Spleen (tissue), 11 donors: ENCODE results near the gene VAV1. TPM values are rescaled to one million over a fixed set of nuclear protein-coding genes. Genes with fewer than 3 reads are reported as not detected.

Experiments
- DNase-seq: peaks from one replicate; pipeline ENCODE4 v3.0.0-alpha.2; 2020
- H3K27ac ChIP-seq, 8 donors: fragments of 200-600 bp; sonication (generic) in 7 of 8; 1 replicate in 4 of 8; 2 replicates in 4 of 8; pipeline versions ENCODE4 v1.5.0 to v1.8.0; 2016 to 2021; ENCODE audit warnings: inconsistent platforms in 4 of 8, mild to moderate bottlenecking in 4 of 8, moderate library complexity in 1 of 8
- H3K27me3 ChIP-seq, 7 donors: fragments of 200-600 bp; sonication (generic) in 6 of 7; replicated peaks in 1 of 7; 1 replicate in 4 of 7; 2 replicates in 3 of 7; pipeline versions ENCODE4 v1.5.0 to v1.8.0; 2016 to 2021; ENCODE audit warnings: inconsistent platforms in 3 of 7, mild to moderate bottlenecking in 1 of 7
- H3K36me3 ChIP-seq, 6 donors: fragments of 200-600 bp; sonication (generic) in 5 of 6; 1 replicate in 4 of 6; 2 replicates in 2 of 6; pipeline versions ENCODE4 v1.5.0 to v1.8.0; 2016 to 2021; ENCODE audit warnings: inconsistent platforms in 2 of 6
- H3K4me1 ChIP-seq, 6 donors: fragments of 200-600 bp; sonication (generic) in 5 of 6; 1 replicate in 3 of 6; 2 replicates in 3 of 6; pipeline versions ENCODE4 v1.5.0 to v1.8.0; 2016 to 2021; ENCODE audit warnings: inconsistent platforms in 3 of 6
- H3K4me3 ChIP-seq, 8 donors: fragments of 200-600 bp; sonication (generic) in 7 of 8; 1 replicate in 4 of 8; 2 replicates in 4 of 8; pipeline versions ENCODE4 v1.5.0 to v1.8.0; 2016 to 2021; ENCODE audit warnings: inconsistent platforms in 4 of 8, mild to moderate bottlenecking in 4 of 8, moderate library complexity in 2 of 8
- H3K9me3 ChIP-seq, 8 donors: fragments of 200-600 bp; sonication (generic) in 7 of 8; 1 replicate in 4 of 8; 2 replicates in 4 of 8; pipeline versions ENCODE4 v1.5.0 to v1.8.0; 2016 to 2021; ENCODE audit warnings: inconsistent platforms in 4 of 8
- POLR2A ChIP-seq, 3 donors: fragments of 450-650 bp; IDR thresholded peaks; one replicate each; pipeline ENCODE4 v1.5.1; 2017; ENCODE audit warnings: antibody characterized with exemption in 3 of 3, mild to moderate bottlenecking in 1 of 3
- POLR2AphosphoS5 ChIP-seq, 3 donors: sonication (generic); formaldehyde crosslinking; IDR thresholded peaks; one replicate each; pipeline ENCODE4 v1.5.1; 2017; ENCODE audit warnings: antibody characterized with exemption in 3 of 3
- WGBS, 5 donors: extraction: QIAGEN DNeasy Blood & Tissue Kit in 3 of 5; methylation state at CpG; one replicate each; pipeline versions ENCODE4 v1.1.5 to v1.1.7; 2013 to 2018; 5-methylcytosine and 5-hydroxymethylcytosine counted together
- intact Hi-C: fragments of 100-400 bp; cut with DNase I; formaldehyde crosslinking; loops from one replicate; pipeline ENCODE4 v1.15.0; 2023; ENCODE audit warnings: low total_unique reads
- polyA plus RNA-seq, 3 donors: library from polyadenylated mRNA; stranded (reverse); fragments of 200-250 nt; gene quantifications; one replicate each; pipeline ENCODE4 v1.2.1, GENCODE V29; 2013
- total RNA-seq, 7 donors: library from RNA; depleted of rRNA in 3 of 7; stranded (reverse); fragments of >200 nt in 3 of 7; fragmentation: NEBNext Ultra II Directional in 4 of 7; extraction: Animal tissue kit (Norgen Biotek cat#: 25700) in 4 of 7; gene quantifications; one replicate each; pipeline versions ENCODE4 v1.1.0 to v1.2.1, GENCODE V29; 2016 to 2021
- TF ChIP-seq, protein P1 (sequence below), 11 experiments: fragments of 200-600 bp in 7 of 11; fragments of 450-650 bp in 4 of 11; sonication (generic) in 4 of 11; IDR thresholded peaks in 8 of 11; conservative IDR thresholded peaks in 3 of 11; 1 replicate in 7 of 11; 2 replicates in 4 of 11; pipeline versions ENCODE4 v1.4.0 to v1.8.0; 2016 to 2021; ENCODE audit warnings: antibody characterized with exemption in 11 of 11, inconsistent platforms in 4 of 11, mild to moderate bottlenecking in 1 of 11
- donor health status: healthy with polysubstance abuse.
- donor health status: DM: no; HTN: no; CAD: no; lungs with moderate emphysema.
- donor health status: DM: no; HTN: no; CAD: no.
- donor health status: Bipolar disorder and iron deficiency.
- donor health status: healthy.
- donor health status: DM: no; HTN: no; CAD: no.
- donor health status: DM: yes; HTN: yes; CAD: no.

The VAV1 gene
- total and polyA plus RNA-seq, 10 donors, result 34.8 to 151 (median 83.1) TPM

DNA sequence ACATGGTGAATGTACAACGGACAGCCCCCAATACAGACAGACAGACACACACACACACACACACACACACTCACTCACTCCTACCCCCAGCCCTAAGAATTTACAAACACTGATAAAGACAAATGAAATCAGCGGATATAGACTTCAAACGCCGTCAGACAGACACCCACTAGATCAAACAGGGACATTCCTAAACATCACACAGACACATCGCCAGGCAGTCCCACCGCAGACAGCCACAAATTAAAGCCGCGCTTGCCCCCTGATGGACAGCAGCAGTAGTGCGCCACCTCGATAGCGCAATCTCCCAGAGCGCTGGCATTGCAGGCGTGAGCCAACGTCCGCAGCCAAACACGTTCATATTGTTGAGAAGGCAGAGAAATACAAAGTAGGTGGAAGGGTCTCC, 90.2 kb downstream of the VAV1 start:
- H3K4me3 ChIP-seq, result peak overlapping the region; percentile 18 to 67 (median 36)
- WGBS, 5 donors, result 3 to 5% (median 4%) methylated on average over 16 of the region's 16 CpGs
- intact Hi-C loops, result loop anchor here (5.0 kb wide), 3 partner anchors 125 to 345 kb away; partner anchors contain the start of genes GPR108 and TRIP10
- peaks cover 0 to 15% (median 1%) of the 10 kb centered on the region in 6 donors for H3K36me3 ChIP-seq
- peak; percentile 95 for DNase-seq
- TF ChIP-seq, protein P1, sequence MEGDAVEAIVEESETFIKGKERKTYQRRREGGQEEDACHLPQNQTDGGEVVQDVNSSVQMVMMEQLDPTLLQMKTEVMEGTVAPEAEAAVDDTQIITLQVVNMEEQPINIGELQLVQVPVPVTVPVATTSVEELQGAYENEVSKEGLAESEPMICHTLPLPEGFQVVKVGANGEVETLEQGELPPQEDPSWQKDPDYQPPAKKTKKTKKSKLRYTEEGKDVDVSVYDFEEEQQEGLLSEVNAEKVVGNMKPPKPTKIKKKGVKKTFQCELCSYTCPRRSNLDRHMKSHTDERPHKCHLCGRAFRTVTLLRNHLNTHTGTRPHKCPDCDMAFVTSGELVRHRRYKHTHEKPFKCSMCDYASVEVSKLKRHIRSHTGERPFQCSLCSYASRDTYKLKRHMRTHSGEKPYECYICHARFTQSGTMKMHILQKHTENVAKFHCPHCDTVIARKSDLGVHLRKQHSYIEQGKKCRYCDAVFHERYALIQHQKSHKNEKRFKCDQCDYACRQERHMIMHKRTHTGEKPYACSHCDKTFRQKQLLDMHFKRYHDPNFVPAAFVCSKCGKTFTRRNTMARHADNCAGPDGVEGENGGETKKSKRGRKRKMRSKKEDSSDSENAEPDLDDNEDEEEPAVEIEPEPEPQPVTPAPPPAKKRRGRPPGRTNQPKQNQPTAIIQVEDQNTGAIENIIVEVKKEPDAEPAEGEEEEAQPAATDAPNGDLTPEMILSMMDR (IDR thresholded peaks at IDR 0.05 in 8 of 11, conservative IDR thresholded peaks at IDR 0.05 in 3 of 11), result peak; percentile 81 to 98 (median 93)
- TF ChIP-seq POLR2A (IDR thresholded peaks at IDR 0.05), result no peak
- peak; percentile 67 to 78 (median 74) for TF ChIP-seq POLR2AphosphoS5 (IDR thresholded peaks at IDR 0.05)
- peak overlapping the region in 6 of 8 donors; percentile 61 to 81 (median 68) for H3K27ac ChIP-seq
- no peaks in the 10 kb centered on the region for H3K9me3 ChIP-seq
- H3K4me1 ChIP-seq, result peaks cover 0 to 28% (median 14%) of the 10 kb centered on the region in 6 donors
- H3K27me3 ChIP-seq, result peaks cover 0 to 2% (median 0%) of the 10 kb centered on the region in 7 donors

DNA sequence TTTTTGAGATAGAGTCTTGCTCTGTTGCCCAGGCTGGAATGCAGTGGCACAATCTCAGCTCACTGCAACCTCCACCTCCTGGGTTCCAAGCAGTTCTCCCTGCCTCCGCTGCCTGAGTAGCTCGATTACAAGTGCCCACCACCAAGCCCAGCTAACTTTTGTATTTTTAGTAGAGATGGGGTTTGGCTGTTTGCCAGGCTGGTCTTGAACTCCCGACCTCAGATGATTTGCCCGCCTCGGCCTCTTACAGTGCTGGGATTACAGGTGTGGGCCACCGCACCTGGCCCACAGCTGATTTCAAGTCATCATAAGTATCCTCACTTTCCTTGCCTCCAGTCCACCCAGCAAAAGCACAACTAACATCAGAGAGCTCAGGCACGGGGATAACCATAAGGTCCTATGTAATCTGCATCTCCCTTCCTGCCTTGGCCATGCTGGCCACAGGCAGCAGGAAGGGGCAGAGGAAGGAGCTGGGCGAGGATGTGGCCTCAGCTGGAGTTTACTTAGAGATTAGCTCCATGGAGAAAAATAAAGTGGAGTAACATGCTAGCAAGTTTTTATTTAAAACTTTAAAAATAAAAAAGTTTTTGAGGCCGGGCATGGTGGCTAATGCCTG, 91.9 kb downstream of the VAV1 start:
- DNase-seq, result peak; percentile 52
- TF ChIP-seq, protein P1 (IDR thresholded peaks at IDR 0.05 in 8 of 11, conservative IDR thresholded peaks at IDR 0.05 in 3 of 11), result peak in 1 of 11 experiments; percentile 23
- no peak for TF ChIP-seq POLR2AphosphoS5 (IDR thresholded peaks at IDR 0.05)
- H3K4me1 ChIP-seq, result peaks cover 0 to 45% (median 19%) of the 10 kb centered on the region in 6 donors
- H3K4me3 ChIP-seq, result no peak overlapping the region
- H3K27me3 ChIP-seq, result peaks cover 0 to 4% (median 0%) of the 10 kb centered on the region in 7 donors
- 49 to 62% (median 51%) methylated on average over 9 of the region's 9 CpGs for WGBS, 5 donors
- no peaks in the 10 kb centered on the region for H3K36me3 ChIP-seq
- intact Hi-C loops, result loop anchor here (5.0 kb wide), 3 partner anchors 127 to 347 kb away; partner anchors contain the start of genes GPR108 and TRIP10
- no peak overlapping the region for H3K27ac ChIP-seq
- H3K9me3 ChIP-seq, result no peaks in the 10 kb centered on the region

DNA sequence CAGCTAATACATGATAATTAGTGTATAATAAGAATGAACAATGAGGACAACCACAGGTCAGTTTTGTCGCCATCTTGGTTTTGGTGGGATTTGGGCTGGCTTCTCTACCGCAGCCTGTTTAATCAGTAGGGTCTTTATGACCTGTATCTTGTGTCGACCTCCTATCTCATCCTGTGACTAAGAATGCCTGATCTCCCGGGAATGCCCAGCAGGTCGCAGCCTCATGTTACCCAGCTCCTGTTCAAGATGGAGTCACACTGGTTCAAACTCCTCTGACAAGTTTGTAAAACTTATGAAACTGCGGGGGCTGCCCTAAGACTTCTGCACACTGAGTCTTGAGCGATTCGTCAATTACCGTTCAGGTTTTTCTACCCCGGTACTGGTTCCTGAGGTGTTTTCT, 93.3 kb downstream of the VAV1 start:
- Histone ChIP-seq H3K4me3 (no peak overlapping the region), H3K27ac (no peak overlapping the region), H3K27me3 (peaks cover 0 to 4% (median 0%) of the 10 kb centered on the region in 7 donors), H3K36me3 (no peaks in the 10 kb centered on the region), H3K4me1 (peaks cover 0 to 45% (median 19%) of the 10 kb centered on the region in 6 donors), H3K9me3 (no peaks in the 10 kb centered on the region)
- DNase-seq, result no peak
- 79 to 90% (median 80%) methylated on average over 10 of the region's 10 CpGs for WGBS, 5 donors
- intact Hi-C loops, result no loop called here
- no peak for TF ChIP-seq POLR2A (IDR thresholded peaks at IDR 0.05)
- TF ChIP-seq, protein P1 (IDR thresholded peaks at IDR 0.05 in 8 of 11, conservative IDR thresholded peaks at IDR 0.05 in 3 of 11), result no peak
- TF ChIP-seq POLR2AphosphoS5 (IDR thresholded peaks at IDR 0.05), result no peak

DNA sequence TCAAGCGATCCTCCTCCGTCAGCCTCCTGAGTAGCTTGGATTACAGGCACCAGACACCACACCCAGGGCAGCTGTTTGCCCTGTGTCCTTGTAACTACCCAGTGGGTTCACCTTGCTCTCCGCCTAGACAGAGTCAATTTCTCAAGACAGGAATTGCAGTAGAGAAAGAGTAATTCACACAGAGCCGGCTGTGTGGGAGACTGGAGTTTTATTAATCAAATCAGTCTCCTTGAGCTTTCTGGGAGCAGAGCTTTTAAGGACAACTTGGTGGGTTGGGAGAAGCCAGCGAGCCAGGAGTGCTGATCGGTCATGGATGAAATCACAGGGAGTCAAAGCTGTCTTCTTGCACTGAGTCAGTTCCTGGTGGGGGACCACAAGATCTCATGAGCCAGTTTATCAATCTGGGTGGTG, 94.2 kb downstream of the VAV1 start:
- no peak overlapping the region for H3K27ac ChIP-seq
- DNase-seq, result peak; percentile 29
- WGBS, 5 donors, result 58 to 81% (median 67%) methylated on average over 6 of the region's 6 CpGs
- TF ChIP-seq, protein P1 (IDR thresholded peaks at IDR 0.05 in 8 of 11, conservative IDR thresholded peaks at IDR 0.05 in 3 of 11), result no peak
- TF ChIP-seq POLR2A (IDR thresholded peaks at IDR 0.05) (no peak), POLR2AphosphoS5 (IDR thresholded peaks at IDR 0.05) (no peak)
- no peaks in the 10 kb centered on the region for H3K36me3 ChIP-seq
- H3K4me3 ChIP-seq, result no peak overlapping the region
- peaks cover 0 to 45% (median 19%) of the 10 kb centered on the region in 6 donors for H3K4me1 ChIP-seq
- intact Hi-C loops, result no loop called here
- H3K9me3 ChIP-seq, result no peaks in the 10 kb centered on the region
- peaks cover 0 to 4% (median 0%) of the 10 kb centered on the region in 7 donors for H3K27me3 ChIP-seq
